RPMI8226 (cell line): Measurements from ENCODE around the gene MBTPS2.
"Not testable (repeated sequence)": the region's sequence is repeated elsewhere in the genome, so short reads cannot be mapped to it uniquely, and the experiment has no call there.

Experiments
- DNase-seq: peaks from one replicate; pipeline ENCODE4 v3.0.0-alpha.2; 2015

The MBTPS2 gene

DNA sequence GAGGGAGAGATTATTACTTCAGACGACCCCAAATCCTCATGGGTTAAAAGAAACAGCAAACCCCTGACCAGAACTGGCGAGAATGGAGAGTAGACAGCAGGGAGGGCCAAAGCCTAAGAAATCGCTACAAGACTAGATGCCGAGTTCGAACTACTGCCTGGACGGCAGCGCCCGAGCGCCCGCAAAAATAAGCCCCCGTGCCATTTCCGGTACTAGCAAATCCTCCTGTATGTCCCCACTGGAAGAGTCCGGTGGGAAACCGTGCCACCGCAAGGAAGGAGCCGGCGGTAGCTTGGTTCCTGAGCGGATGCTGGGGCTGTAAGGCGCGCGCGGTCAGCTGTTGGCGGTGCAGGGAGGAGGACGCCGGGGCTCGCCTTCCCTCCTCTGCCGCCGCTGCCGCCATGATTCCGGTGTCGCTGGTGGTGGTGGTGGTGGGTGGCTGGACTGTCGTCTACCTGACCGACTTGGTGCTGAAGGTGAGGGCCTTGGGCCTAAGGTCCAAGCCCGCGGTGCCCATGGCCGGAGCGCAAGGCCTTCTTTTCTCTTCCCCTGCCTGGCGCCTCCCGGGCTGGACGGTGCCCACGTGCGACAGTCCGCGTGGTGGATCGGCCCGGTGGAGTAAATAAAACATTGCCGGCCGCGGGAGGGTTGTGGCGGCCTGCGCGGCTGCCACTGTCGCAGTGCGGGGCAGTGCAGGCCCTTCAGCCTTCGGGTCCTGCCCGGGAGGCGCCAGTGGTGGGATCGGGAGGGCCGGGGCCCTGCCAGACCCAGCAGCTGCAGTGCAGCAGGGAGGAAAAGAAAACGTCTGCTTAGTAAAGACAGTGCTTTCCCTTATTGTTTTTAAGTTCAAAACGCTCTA lies at the start of gene MBTPS2:
MBTPS2 (plus strand) TSS at position 284 of the 859 bp plus-strand sequence; CDS start at position 402, 118 bp downstream.
- DNase-seq, result peak; percentile 89

DNA sequence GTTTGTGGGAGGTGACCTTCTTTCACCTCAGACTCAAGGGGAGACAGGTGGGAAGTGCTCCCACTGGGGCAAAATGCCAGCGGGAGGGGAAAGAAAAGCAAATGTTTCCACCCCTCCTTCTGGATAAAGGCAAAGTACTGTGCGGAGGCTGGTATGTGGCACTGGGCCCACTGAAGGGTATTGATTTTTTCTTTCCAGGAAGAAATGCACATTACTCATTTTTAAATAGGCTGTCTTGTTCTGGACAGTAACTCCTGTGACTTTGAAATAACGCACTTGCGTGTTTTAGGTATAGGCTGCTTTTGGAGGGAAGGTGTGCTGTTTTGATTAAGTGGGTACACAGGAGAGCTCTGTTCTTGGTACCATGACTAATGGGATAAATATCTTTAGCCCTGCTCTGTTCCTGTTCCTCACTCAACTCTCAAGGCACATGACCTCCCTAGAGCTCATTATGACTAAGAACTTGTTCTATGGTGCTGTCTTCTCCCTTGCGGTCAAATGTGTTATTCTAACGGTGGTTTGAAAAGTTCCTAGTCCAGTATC lies 40.7 kb upstream of the MBTPS2 start:
- DNase-seq, result no peak

DNA sequence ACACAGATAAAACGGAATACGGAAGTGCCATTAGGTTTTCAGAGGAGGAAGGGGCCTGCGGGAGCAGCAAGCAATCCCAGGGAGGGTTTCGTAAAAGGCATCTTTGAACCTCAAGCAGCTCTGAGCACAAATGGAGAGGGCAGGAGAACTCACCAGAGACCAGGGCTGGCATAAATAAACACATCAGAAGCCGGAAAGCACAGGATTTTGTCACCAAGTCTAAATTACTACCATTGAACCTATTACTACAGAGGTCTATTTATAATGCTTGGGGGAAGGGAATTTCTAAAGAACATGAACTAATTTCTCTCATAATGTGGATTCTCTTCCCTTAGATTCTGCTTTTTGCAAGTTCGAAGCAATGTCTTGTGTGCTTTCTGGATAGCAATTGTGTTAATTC lies 39.6 kb upstream of the MBTPS2 start:
- DNase-seq, result no peak

DNA sequence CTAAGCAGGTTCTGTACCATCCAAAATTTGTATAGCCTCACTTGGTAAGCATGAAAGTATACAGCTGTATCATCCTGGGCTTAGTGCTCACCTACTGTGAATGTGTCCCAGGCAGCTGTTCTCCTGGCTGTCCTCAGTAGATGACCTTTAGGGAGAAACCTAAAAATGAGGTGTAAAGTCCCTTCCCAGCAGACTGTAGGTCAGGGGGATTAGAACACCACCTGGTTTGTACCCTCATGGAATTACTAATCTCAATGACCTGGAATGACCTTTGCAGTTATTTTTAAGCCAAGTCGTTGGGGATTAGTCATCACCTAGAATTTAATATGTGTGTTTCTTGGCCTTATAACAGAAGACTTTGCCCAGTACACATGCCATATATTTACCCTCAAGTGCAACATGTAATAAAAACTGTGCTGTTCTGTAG lies 39.1 kb upstream of the MBTPS2 start:
- DNase-seq, result no peak

DNA sequence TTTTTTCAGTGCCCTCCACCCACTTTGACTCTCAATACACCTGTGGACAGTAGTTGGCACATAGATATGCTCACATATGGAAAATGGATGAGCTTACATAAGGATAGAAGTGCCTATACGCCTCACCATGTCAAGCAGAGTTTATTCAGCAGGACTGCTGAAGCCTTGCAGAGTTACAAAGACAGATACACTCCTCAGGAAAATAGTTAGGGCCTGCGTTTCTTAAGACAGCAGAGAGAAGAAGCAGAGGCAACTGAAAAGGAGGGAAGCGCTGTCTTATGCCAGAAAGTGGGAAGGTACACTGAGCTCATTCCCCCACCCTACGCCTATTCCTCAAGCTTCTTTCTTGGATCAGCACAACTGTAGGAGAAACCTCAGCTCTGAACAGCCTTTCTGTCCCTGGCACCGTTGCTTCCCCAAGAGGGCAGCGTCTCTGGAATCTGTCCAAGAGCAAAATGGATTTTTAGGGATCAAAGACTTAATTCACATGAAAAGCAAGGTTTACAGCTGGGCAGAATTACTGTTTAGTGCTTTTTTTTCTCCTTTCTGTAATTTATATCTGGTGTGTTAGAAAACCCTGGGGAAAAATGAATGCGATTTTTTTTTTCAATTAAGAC lies 37.3 kb upstream of the MBTPS2 start:
- DNase-seq, result no peak

DNA sequence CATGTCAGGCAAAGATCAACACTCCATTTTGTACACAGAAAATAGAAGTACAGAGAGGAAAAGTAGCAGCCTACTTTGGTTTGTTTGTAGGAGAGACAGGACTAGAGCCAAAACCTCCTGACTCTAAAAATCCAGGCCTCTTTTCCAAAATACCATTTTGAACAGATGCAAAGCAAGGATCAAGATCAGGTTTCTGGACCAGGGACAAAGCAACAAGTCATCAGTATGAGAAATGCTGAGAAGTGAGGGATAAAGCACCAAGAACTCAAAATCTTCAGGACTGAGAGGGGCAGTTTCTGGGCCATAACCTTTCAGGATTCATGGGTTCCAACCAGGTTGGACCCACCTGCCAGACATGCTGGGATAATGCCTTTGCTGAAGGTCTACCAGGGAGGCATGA lies 36.6 kb upstream of the MBTPS2 start:
- no peak for DNase-seq

DNA sequence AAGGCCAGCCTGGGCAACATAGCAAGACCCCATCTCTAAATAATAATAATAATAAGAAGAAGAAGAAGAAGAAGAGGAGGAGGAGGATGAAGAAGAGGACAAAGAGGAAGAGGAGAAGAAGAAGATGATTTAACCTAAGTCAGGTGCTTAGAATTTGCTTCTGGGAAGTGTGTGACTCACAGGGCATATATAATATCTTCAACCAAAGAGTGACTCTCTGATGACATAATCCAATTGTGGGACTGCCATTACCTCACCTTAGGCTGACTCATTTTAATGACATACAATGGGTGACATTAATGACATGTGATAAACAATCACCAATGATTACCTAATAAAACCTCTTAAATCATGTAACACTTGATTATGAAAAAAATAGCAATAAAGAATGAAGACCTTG lies 32.7 kb upstream of the MBTPS2 start:
- DNase-seq, result no peak

DNA sequence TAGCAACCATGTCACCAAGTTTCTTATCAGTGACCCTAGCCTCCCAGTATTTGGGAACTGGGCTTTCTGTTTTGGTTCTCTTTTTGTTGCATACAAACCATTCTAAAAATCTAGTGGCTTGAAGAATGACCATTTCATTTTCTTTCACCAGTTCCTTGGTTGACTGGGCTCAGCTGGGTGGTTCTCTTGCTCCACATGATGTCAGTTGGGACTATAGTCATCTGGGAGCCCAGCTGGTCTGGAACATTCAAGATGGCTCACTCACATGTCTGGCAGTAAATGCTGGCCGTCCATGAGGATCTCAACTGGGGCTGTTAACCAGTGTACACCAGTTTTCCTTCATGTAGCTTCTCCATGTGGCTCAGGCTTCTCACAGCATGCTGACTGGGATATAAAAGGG lies 27.6 kb upstream of the MBTPS2 start:
- DNase-seq, result no peak

DNA sequence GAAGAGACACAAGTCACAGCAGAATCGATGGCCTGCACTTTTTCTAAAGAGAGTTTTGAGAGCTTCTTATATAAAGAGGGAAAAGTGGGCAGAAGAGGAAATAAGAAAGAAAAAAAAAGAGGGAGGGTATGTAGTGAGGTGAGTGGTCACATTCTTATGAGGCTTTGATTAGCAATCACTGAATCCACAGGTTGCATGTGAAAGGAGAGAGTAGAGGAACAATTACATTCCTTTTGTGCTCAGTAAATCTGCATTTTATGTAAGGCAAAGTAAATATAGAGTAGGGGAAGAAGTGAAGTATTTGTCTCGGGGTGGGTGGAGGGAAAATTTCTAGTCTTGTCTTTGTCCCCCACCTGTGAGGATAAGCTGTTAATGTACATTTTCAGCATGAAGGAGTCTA lies 26.8 kb upstream of the MBTPS2 start:
- no peak for DNase-seq

DNA sequence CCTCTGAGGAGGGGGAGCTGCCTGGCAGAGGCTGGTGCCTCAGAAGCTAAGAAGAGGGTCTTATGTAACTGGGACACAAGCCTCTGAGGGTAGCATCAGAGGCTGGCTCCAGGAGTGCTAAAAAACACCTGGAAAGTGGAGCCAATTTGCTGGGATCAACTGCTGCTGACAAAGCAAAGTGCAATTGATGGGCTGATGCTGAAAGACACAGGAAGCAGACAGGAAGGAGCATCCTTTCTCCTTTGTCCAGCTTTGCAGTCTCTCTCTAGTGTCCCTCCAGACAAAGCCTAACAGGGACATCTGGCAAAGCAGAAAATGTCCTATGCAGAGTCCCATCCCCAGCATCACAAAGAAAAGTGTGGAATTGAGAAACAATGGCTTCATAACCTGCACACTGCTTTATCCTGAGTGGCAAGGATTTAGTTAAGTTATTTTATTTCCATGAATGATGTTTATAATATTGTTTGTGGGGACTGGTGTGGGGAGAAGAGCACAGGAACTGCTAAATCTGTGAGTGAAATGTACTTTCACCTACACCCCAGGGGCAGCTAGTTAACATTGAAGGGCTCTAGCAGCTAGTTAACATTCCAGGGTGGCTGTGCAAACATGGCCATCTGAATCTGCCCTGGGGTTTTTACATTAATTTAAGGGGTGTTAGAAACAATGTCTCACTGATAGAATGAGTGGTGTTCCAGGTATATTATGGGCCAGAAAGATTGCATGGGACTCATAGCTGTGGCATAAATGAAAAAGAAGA lies 25.6 kb upstream of the MBTPS2 start:
- DNase-seq, result no peak

DNA sequence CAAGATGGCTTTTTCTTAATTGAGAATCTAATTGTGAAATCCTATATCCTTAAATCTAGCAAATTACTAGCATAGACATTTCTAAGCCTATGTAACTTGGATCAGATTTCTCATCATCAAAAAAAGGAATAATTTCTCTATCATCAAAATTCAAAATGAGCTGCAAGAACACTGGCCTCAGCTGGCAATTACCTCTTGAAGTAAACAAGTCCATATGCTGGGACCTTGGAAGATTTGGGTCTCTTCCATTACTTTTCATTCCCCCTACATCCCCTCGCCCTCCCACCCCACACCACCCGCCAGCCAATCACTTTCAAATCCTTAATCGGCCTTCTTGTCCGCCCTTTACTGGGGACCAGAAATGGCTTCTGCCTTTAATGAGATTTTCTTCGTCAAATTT lies 23.3 kb upstream of the MBTPS2 start:
- DNase-seq, result no peak

DNA sequence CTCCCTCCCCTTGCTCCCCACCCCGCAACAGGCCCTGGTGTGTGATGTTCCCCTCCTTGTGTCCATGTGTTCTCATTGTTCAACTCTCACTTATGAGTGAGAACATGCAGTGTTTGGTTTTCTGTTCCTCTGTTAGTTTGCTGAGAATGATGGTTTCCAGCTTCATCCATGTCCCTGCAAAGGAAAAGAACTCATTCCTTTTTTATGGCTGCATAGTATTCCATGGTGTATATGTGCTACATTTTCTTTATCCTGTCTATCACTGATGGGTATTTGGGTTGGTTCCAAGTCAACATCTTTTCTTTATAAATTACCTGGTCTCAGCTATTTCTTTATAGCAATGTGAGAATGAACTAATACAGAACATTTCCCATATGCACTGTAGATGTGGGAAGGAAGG lies 19.2 kb upstream of the MBTPS2 start:
- not testable (repeated sequence) for DNase-seq

DNA sequence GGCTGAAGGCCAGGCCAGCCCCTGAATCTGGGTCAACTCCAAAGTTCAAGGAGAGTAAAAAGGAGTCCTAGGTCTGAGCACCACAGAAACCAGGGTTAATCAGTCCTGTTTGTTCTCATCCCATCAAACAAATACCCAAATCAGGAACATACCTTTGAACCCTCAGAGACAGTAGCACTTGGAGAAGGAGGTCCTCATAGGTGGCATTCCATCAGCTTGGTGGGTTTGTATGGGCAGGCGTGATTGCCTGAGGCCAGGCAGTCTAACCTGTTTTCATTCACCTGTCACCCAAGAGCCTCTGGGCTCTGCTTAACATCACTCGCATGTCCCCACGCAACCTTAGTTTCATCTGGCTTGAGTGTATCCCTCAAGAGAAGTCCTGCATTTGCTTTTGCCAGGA lies 17.5 kb upstream of the MBTPS2 start:
- DNase-seq, result no peak

DNA sequence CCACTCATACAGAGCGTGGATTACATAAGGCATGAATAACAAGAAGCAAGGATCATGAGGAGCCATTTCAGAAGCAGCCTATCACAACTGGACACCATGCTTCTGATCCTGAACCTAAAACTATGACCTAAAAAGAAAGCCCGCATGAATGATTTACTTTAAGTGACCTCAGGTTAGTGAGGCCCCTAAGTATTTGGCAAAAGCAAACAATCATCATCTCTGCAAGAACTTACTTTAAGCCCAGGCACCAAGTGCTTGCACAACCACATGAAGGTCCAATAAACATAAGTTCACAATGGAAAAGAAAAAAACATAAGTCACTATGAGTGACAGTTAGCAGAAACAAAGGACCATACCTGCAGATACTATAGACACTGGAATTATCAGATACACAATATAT lies 7.9 kb upstream of the MBTPS2 start:
- DNase-seq, result no peak

DNA sequence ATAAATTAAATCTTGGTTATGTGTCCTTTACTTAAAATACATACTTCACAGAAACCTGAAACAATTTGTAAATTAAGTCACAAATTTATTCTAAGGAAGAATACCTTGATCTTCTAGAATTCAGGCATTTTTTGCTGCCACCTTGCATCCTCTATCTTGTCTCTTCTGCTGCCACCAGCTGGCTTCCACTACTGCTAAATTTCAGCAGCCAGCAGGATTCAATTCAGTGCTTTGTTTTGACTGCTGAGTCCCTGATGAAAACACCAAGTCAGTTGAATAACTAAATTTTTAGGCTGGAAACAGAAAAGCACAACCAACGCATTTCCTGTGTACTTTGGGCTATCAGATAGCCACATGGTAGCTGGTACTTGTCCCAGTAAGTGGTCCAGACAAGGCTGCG lies 2.4 kb upstream of the MBTPS2 start:
- DNase-seq, result no peak

DNA sequence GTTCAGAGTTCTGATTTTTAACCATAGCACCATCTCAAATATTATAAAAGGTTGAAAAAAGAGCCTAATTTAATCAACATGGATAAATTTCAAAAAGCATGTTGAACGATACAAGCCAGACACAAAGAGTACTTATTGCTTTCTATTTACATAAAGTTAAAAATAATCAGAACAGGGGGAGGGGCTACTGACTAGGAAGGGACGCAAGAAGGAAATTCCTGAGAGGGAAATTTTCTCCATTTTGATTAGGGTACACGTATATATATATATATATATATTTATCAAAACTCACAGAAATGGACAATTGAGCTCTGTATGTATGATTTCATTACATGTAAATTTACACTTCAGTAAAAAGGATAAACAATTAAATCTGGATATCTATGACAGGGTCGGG lies 482 bp upstream of the MBTPS2 start:
- peak; percentile 17 for DNase-seq

DNA sequence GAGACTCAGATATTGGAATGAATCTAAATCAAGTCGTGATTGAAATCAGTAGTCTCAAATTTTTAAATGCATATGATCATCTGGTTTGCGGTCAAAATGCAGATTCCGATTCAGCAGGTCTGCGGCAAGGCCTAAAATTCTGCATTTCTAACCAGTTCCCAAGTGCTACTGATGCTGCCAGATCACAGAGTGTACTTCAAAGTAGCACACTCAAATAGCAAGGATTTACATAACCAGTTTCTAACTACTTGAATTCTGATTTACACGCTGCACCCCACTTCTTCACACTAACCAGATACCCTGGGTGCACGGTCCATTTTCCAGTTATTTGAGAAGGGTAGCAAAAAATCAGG lies 752 bp downstream of the MBTPS2 start:
- DNase-seq, result no peak

DNA sequence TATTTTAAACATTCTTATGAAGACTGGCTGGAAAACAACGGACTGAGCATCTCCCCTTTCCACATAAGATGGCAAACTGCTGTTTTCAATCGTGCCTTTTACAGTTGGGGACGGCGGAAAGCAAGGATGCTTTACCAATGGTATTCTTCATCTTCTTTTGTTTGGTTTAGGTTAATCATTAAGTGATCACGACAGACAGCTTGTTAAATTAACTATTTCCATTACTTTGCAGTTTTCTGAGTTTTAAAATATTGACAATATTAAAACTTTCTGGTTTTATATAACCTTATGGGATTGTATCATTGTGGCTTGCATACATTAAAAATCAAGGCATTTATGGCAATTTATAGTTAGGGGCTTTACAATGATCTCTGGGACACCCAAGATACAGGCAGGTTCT lies 3.8 kb downstream of the MBTPS2 start:
- no peak for DNase-seq

DNA sequence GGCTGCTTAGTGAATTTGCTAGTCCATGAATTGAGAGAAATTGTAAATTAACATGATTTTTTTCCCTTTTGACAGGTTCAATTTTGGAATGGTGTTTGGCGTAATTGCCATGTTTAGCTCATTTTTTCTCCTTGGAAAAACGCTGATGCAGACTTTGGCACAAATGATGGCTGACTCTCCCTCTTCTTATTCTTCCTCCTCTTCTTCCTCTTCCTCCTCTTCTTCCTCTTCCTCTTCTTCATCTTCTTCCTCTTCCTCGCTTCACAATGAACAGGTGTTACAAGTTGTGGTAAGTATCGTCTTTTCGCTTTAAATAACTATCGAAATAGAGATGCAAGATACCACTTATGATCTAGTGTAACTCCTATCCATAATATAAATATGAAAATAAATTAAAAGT lies 5.7 kb downstream of the MBTPS2 start:
- DNase-seq, result no peak

DNA sequence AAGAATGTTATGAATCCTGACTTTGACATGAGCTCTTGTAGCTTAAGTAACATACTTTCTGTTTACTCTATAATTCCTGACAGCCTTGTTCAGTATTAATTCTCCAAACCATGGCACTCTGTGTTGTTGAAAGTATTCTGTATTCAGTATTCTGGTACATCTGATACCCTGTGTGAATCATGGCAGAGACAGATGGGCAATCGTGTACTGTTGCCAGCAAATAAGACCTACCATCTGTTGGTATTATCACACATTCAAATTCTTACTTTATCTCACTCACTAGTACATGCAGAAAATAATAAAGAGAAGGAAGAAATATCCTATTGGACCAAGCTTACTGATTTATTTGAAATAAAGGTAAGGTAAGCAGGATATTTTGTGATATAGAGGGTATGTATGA lies 7.9 kb downstream of the MBTPS2 start:
- DNase-seq, result no peak

DNA sequence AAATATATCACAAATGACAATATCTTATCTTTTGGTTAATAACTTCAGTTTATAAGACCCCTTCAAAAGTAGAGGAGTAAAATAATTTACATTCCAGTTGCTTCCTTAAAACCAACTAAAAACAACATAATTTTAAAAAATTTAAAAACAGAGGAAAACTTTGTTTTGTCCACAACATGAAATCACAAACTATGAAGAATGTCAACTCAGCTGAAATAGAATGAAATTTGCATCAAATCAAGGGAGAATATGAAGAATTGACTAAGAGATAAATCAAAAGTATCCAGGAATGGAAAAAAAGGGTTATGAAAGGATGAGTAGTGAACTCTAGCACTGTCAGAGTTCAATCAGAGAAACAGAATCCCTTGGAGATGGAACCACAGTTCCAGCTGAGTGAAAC lies 14.2 kb downstream of the MBTPS2 start:
- no peak for DNase-seq

DNA sequence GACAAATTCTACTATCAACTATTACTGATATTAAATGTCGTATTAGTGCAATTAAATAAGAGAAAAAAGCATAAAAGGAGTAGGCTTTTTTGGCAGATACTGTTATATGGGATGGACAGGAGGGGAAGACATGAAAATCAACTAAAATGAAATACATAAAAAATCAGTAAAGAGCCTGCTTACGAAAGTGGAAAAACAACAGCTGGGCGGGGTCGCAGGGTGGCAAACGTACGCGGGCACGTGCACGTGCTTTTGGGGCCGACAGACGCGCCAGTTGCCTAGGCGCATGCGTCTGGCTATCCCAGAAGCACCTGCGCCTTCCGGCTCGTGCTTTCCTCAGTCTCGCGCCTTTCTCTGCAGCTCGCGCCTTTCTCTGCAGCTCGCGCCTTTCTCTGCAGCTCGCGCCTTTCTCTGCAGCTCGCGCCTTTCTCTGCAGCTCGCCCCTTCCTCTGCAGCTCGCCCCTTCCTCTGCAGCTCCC lies 16.6 kb downstream of the MBTPS2 start, which contains the start of gene YY2:
YY2 (plus strand) TSS at position 51 of the 479 bp plus-strand sequence. CDS start 498 bp downstream, outside the sequence.
- no peak for DNase-seq

DNA sequence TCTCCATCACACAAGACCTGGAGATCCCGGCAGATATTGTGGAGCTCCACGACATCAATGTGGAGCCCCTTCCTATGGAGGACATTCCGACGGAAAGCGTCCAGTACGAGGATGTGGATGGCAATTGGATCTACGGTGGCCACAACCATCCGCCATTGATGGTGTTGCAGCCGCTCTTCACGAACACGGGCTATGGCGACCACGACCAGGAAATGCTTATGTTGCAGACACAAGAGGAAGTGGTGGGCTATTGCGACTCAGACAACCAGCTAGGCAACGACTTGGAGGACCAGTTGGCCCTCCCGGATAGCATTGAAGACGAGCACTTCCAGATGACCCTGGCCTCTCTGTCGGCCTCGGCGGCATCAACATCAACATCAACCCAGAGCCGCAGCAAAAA lies 17.1 kb downstream of the MBTPS2 start:
- no peak for DNase-seq
